Stimulated activated CD8-positive, alpha-beta memory T cell treated with anti-CD3 and anti-CD28 coated beads, Interleukin-7, amount 100 ng/mL, for 1 hour (primary cell): ENCODE results near the gene PIGX.

Experiments
- DNase-seq, 2 donors: peaks; one replicate each; pipeline ENCODE4 v3.0.0-alpha.2; 2020; ENCODE audit warnings: low read depth in 2 of 2

The PIGX gene

GRCh38 chr3:196711838-196712513 is at the start of gene PIGX, which contains the start of gene CEP19:
PIGX (plus strand) TSS chr3:196712377.
CEP19 (minus strand) TSS chr3:196712250; CDS start chr3:196708657, 3,593 bp downstream.
- peak; percentile 68 to 72 for DNase-seq

GRCh38 chr3:196662711-196663571 is 49.2 kb upstream of the PIGX start:
- no peak for DNase-seq

DNA sequence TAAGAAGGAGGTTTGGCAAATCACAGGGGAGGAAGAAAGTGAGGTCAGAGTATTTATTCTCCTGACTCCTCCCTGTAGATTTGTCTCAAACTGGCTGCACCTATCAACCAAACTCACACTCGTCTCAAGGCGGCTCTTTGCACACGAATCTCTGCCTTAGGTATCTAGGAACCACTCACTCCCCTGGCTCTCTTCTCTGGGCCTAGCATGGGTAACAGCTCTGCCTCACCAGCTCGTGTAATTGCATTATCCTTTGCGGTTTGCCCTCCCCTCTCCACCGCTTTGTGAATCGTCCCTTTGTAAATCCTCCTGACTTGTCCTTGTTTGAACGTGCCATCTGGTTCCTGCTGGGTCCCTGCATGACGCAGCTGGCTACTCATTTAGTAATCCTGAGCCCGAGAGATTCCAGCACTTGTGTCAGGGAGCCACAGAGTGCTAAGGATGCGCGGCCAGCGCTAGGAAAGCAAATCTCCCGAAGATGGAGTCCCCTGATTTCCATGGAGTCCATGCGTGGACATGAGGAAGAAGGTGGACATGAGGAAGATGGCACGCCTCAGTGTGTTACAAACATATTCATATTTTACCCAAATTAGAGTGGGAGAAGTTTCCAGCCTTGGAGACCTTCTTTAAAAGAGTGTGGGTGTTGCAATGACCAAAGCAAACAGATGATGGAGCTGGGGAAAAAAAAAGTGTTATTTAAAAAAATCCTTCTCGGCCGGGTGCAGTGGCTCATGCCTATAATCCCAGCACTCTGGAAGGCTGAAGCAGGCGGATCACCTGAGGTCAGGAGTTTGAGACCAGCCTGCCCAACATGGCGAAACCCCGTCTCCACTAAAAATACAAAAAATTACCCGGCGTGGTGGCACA is 45.9 kb upstream of the PIGX start:
- DNase-seq: no peak

GRCh38 chr3:196667056-196667825 is 44.9 kb upstream of the PIGX start:
- DNase-seq: no peak

DNA sequence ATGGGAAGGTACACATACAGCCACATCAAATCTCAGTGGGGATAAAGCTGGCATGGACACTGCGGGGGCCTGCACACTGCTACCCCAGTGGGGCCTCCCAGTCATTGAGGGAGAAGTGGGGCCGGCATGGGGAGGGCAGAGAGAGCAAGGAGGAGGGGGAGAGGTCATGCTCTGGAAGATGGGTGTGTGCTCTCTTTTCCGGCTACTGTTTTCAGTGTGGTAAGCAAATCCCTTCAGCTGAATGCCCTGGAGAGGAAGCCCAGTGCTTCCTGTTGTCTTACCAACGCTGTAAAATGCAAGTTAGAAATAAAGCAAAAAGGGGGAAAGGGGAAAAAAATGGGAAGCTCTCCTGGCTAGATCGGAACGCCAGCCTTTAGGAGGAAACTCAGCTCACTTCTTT is 41.8 kb upstream of the PIGX start:
- no peak for DNase-seq

GRCh38 chr3:196673632-196674031 is 38.5 kb upstream of the PIGX start:
- DNase-seq: no peak

DNA sequence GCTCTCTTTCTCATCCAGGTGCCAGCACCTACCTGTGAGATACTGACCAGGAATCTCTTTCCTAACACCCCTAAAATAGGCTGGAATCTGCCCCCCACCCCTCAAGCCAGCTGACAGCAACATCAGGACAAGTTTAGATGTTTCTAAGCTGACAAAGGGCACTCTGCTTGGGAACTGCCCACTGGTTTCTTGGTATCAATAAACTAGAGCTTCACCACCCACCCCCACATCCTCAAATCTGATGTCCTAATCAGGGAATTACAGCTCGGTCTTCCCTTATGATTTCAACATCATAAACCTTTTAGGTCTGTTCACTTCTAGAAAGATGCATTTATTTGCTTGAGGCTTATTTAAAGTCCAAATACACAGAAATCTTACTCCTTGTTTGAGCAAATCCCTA is 34.8 kb upstream of the PIGX start:
- no peak for DNase-seq

GRCh38 chr3:196677931-196678330 is 34.2 kb upstream of the PIGX start:
- DNase-seq: no peak

- DNase-seq: peak; percentile 22 to 45
These were observed 27.4 kb upstream of the PIGX start for GRCh38 chr3:196684548-196685407.

DNA sequence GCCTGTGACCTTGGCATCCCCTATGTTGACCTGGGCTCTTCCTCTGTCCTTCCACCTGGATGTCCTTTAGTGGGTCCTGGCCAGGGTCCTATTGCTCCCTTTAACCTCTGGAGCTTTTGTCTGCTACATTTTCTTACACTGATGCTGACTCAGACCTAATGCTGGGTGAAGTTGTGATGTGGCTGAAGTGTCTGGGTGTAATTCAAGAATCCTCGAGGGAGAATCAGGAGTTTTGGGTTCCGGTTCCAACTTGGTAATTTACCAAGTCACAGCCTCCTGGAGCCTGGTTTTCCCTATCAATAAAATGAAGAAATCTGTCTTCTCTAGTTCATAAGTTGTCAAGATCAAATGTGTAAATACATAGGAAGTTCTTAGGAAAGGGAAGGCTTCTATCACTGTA is 25.7 kb upstream of the PIGX start:
- DNase-seq: no peak

DNA sequence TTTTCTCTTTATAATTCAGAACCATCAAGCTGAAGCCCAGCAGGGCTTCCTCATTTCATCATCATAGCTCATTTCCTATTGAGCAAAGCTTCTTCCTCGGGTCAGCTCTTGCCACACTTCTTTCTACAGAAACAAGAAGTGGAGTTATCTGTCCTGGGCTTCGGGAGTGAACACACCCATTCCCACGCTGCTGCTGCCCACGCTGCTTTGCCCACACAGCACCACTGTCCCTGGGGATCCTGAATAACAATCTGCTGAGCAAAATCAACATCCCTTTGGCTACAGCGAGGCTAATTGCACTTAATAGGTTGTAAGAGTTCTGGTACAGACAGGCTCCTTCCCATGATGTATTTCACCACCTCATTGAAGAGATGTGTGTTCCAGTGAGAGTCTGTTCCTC is 23.8 kb upstream of the PIGX start:
- DNase-seq: no peak

DNA sequence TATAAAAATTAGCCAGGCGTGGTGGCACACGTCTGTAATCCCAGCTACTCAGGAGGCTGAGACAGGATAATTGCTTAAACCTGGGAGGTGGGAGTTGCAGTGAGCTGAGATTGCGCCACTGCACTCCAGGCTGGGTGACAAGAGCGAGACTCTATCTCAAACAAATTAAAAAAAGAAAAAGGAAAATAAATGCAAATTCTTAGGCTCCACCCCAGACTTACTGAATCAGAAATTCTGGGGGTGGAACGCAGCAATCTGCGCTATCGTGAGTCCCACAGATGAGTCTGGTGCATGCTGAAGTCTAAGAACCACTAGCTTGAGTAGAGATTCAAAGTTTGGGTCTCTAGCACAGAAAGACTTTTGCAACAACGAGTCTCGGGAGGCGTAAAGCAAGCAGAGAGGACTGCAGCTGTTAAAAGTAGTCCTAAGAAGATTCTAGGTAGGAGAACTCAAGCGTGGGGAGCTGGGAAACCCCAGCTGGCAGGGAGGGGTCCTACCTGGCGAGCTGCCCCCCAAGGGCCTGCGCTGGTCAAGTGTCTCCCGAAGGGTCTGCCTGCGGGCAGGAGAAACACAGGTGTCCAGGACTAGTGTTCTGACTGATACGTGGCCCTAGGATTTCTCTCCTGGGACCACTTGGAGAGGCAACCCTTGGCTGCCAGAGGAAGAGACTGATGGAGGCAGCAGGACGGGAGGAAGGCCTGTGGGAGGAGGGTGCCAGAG is 22.1 kb upstream of the PIGX start:
- DNase-seq: no peak

DNA sequence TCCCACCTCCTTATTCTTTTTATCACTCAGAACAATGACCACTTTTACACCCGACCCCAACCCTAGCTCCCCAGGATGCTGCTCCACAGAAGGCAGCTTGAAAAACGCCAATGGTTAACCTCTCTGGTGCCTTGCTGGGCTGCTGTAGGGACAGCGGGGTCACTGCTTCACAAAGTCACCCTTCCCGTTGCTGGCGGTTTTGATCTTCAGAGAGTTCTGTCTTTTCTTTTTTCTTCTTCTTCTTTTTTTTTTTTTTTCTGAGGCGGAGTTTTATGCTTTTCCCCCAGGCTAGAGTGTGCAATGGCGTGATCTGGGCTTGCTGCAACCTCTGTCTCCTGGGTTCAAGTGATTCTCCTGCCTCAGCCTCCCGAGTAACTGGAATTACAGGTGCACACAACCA is 20.8 kb upstream of the PIGX start:
- DNase-seq: no peak

DNA sequence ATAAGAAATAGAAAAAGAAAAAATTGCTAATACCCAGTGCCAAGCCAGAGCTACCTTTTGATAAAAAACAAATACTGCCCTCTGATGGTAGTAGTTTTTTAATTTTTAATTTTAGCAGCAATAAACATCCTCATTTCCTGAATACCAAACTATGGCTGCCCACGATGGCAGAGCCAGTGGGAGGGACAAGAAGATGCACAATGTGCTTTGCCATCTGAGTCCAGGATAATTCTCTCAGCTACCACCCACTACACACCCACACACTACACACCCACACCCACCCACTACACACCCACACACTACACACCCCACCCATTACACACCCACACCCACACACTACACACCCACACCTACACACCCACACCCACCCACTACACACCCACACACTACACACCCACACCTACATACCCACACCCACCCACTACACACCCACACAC is 18.0 kb upstream of the PIGX start:
- DNase-seq: peak in 1 of 2 donors; percentile 5

GRCh38 chr3:196694941-196695848 is 17.0 kb upstream of the PIGX start:
- no peak for DNase-seq

- DNase-seq: no peak
These were observed 16.3 kb upstream of the PIGX start for GRCh38 chr3:196695849-196696226.

DNA sequence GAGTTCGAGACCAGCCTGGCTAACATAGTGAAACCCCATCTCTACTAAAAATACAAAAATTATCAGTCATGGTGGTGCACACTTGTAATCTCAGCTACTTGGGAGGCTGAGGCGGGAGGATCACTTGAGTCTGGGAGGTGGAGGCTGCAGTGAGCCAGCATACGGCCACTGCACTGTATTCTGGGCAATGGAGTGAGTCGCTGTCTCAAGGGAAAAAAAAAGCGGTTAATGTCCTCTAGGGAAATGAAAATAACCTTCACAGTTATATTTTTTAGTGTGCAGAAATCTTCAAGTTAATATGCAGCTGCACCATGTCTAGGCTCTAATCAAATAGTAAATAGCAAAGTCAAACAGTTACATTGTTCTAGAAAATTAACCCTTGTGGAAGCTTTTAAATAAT is 14.9 kb upstream of the PIGX start:
- no peak for DNase-seq

DNA sequence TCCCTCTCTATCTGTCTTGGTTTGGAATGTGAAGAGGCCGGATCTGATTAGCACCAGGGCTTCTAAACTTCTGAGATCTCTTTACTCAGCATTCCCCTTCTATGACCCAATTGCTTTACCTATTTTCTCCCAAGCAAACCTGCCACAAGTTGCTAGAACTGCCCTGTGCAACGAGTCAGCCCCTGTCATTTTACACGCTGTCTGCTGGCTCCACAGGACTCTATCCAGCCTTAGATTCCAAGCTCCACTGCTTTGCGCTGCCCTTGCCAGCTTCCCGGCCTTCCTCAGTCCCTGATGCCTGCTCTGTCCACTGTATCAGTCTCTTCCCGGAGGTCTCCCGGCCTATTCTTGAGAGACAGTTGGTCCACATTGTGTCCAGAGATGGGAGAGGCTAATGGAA is 12.4 kb upstream of the PIGX start:
- DNase-seq: no peak

- DNase-seq: no peak
These were observed 11.4 kb upstream of the PIGX start for GRCh38 chr3:196700801-196701200.
